D721Med (cell line): ENCODE data around the gene VASP.

Experiments
- DNase-seq: peaks from one replicate; pipeline ENCODE4 v3.0.0; 2011; ENCODE audit warnings: low spot score; ENCODE audit not compliant: insufficient read length
- FAIRE-seq: peaks from 2 replicates; lab custom pipeline; 2011; peaks lifted over from hg19 to GRCh38; lab: Jason Lieb, UNC
- TF ChIP-seq, protein P1 (sequence below): IDR thresholded peaks from 2 replicates; pipeline ENCODE4 v1.5.1; 2012; ENCODE audit warnings: mild to moderate bottlenecking, control low read depth; ENCODE audit not compliant: insufficient read depth; ENCODE audit errors: missing control alignments

VASP gene

DNA sequence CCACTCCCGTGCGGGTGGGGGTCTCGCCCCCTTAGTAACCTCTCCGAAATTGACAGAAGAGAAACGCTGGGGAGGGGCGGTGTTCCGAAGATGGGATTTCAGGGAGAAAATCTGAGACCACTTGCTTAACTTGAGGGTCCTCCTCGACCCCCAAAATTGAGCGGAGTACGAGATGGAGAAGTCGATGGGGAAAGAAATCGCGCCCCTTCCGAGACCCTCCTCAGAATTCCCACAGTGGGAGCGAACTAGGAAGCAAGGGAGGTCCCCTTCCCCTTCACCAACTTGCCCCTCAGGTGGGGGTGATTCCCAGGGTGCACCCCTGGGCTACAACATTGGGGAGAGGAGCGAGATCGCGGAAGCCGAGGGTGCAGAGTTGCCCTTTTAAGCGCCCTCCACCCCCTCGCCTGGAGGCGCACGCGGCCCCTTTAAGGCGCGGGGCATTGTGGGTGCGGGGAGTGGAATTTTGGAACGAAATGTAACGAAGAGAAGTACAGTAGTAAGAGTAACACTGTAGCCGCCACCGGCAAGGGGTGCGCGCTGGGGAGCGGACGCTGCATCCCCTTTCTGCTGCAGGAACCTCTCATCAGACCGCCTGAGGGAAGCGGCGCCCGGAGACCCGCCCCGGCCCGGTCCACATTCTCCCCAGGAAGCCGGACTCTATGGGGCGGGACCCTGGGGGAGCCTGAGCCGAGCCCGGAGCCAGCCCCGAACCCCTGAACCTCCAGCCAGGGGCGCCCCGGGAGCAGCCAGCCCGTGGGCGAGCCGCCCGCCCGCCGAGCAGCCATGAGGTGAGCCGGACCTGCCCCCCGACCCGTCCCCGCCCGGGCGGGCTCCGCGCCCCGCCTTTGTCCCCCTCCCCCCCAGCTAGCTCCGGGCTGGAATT is at the start of gene VASP:
Gene VASP, plus strand, starts transcription at position 491 of the 883 bp plus-strand sequence. Its CDS starts 293 bp downstream, at position 784.
- FAIRE-seq, result no peak
- TF ChIP-seq, protein P1, sequence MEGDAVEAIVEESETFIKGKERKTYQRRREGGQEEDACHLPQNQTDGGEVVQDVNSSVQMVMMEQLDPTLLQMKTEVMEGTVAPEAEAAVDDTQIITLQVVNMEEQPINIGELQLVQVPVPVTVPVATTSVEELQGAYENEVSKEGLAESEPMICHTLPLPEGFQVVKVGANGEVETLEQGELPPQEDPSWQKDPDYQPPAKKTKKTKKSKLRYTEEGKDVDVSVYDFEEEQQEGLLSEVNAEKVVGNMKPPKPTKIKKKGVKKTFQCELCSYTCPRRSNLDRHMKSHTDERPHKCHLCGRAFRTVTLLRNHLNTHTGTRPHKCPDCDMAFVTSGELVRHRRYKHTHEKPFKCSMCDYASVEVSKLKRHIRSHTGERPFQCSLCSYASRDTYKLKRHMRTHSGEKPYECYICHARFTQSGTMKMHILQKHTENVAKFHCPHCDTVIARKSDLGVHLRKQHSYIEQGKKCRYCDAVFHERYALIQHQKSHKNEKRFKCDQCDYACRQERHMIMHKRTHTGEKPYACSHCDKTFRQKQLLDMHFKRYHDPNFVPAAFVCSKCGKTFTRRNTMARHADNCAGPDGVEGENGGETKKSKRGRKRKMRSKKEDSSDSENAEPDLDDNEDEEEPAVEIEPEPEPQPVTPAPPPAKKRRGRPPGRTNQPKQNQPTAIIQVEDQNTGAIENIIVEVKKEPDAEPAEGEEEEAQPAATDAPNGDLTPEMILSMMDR, result no peak

DNA sequence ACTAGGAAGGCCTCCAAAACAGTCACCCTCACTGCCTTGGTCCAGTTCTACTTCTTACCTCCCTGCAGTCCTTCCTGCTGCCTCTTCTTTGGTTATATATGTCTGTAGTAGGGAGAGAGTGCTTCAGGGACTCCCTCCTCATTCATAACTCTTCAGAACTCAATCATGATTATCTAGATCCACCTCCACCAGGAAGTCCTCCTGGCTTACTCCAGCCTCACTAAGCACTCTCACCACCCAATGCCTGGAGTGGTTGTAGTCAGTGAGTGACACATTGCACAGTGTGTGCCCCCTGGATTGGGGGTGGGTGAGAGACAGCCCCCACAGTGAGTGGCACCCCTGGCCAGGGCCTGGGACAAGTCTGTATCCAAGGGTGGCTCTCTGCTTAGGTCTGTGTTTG is 49.5 kb upstream of the VASP start:
- TF ChIP-seq, protein P1, result no peak
- DNase-seq (no peak), FAIRE-seq (no peak)

More for the DNA sequence above, at the start of gene VASP:
- peak; percentile 72 for DNase-seq

DNA sequence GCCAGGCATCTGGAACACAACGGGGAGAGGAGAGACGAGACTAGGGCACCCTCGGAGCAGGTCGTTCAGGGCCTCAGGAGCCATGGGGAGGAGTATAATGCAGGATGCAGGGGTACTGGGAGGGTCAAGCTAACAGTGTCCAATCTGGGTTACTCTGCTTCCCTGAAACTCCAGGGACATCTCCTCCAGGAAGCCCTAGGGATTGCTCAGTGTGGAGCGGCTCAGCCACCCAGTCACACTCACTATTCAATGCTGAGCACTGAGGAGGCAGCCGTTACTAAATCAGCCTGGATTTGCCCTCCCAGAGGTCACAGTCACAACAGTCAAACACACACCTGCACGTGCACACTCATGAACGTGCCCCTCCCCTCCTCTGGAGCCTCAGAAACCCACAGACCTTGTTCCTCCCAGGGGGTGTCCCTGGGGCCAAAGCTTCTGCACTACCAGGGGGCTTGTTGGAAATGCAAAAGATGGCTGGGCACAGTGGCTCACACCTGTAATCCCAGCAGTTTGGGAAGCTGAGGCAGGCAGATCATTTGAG is 46.4 kb upstream of the VASP start:
- DNase-seq (no peak), FAIRE-seq (no peak)
- TF ChIP-seq, protein P1, result no peak

DNA sequence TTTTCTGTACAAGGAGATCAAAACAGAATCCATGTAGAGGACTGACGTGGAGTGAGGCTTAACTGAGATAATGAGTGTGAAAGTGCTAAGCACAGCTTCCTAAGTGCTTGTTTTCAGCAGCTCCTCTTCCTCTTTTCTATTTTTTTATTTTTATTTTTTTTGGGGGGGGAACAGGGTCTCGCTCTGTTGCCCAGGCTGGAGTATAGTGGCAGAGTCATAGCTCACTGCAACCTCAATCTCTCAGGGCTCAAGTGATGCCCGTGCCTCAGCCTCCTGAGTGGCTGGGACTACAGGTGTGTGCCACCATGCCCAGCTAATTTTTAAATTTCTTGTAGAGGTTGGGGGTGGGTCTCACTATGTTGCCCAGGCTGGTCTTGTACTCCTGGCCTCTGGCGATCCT is 45.1 kb upstream of the VASP start:
- no peak for FAIRE-seq
- TF ChIP-seq, protein P1, result no peak
- no peak for DNase-seq

DNA sequence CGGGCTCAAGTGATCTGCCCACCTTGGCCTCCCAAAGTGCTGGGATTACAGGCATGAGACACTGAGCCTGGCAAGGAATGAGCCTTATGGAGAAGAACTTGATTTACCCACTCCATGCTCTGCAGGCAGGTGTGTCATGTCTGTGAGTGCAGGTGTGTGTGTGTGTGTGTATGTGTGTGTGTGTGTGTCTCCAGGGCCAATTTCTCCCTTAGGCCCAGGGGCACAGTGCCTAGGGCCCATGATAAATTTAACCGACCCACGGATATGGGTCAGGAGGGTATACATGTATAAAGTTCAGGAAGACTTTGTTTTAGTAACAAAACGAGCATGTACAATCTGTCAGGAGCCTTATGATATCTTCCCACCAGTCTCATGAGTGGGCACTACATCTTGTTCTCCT is 44.0 kb upstream of the VASP start:
- no peak for FAIRE-seq
- DNase-seq, result no peak
- TF ChIP-seq, protein P1, result no peak

DNA sequence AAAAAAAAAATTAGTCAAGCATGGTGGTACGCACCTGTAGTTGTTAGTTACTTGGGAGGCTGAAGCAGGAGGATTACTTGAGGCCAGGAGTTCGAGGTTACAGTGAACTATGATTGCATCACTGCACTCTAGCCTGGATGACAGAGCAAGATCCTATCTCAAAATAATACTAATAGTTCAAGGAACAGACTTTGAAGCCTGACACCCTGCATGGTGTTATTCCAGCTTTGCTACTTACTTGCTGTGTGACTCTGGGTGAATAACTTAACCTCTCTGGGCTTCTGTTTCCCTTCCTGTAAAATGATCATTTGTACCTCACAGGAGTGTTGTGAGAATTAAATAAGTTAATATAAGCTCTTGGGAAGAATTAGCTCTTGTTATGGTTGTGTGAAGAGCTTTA is 43.0 kb upstream of the VASP start:
- DNase-seq (no peak), FAIRE-seq (no peak)
- TF ChIP-seq, protein P1, result no peak
